Progenitor cell of endocrine pancreas (in vitro differentiated cells): Measurements from ENCODE around the gene CLK1. TPM values are rescaled to one million over a fixed set of nuclear protein-coding genes. Genes with fewer than 3 reads are reported as not detected.

Experiments
- DNase-seq: peaks from one replicate; pipeline ENCODE4 v3.0.0; 2021; ENCODE audit warnings: low spot score; ENCODE audit not compliant: unreplicated experiment
- H3K27ac Mint-ChIP-seq: 2 replicates; pipeline ENCODE4 v1.8.0; 2021; ENCODE audit warnings: mild to moderate bottlenecking, moderate library complexity, mixed read lengths
- H3K27me3 Mint-ChIP-seq: 2 replicates; pipeline ENCODE4 v1.8.0; 2021; ENCODE audit warnings: mixed read lengths
- H3K36me3 Mint-ChIP-seq: 2 replicates; pipeline ENCODE4 v1.8.0; 2022; ENCODE audit warnings: mixed read lengths; ENCODE audit not compliant: insufficient read depth
- H3K4me1 Mint-ChIP-seq: 2 replicates; pipeline ENCODE4 v1.8.0; 2021; ENCODE audit warnings: low read depth, mixed read lengths
- H3K4me3 Mint-ChIP-seq: 2 replicates; pipeline ENCODE4 v1.8.0; 2021; ENCODE audit warnings: low read depth, mild to moderate bottlenecking, moderate library complexity, mixed read lengths
- H3K9me3 Mint-ChIP-seq: 2 replicates; pipeline ENCODE4 v1.8.0; 2021; ENCODE audit warnings: low read depth, mixed read lengths
- CTCF ChIP-seq: fragments of 200-600 bp; sonication (generic); IDR thresholded peaks from one replicate; pipeline ENCODE4 v1.5.0; 2021; ENCODE audit warnings: antibody characterized with exemption, mild to moderate bottlenecking; ENCODE audit not compliant: unreplicated experiment
- total RNA-seq: library from RNA; stranded (reverse); gene quantifications from 2 replicates; pipeline ENCODE4 v1.2.1, GENCODE V29; 2021

The CLK1 gene
- total RNA-seq, 1 donor from 2014 or later: 128 TPM

GRCh38 chr2:200814276-200814815 is 50.1 kb downstream of the CLK1 start:
- no peak for TF ChIP-seq CTCF
- H3K4me1 Mint-ChIP-seq: peaks cover 22% of the 10 kb centered on the region
- H3K4me3 Mint-ChIP-seq: peak overlapping the region; percentile 22
- peak overlapping the region; percentile 56 for H3K27ac Mint-ChIP-seq
- no peaks in the 10 kb centered on the region for H3K27me3 Mint-ChIP-seq
- H3K9me3 Mint-ChIP-seq: no peaks in the 10 kb centered on the region
- H3K36me3 Mint-ChIP-seq: peaks cover 30% of the 10 kb centered on the region
- DNase-seq: no peak

GRCh38 chr2:200812122-200813022 is 52.1 kb downstream of the CLK1 start:
- H3K27me3 Mint-ChIP-seq: no peaks in the 10 kb centered on the region
- peak overlapping the region; percentile 98 for H3K4me3 Mint-ChIP-seq
- H3K36me3 Mint-ChIP-seq: peaks cover 20% of the 10 kb centered on the region
- H3K27ac Mint-ChIP-seq: peak overlapping the region; percentile 96
- H3K9me3 Mint-ChIP-seq: no peaks in the 10 kb centered on the region
- peak; percentile 82 for TF ChIP-seq CTCF
- H3K4me1 Mint-ChIP-seq: peaks cover 22% of the 10 kb centered on the region
- peak; percentile 74 for DNase-seq

- peaks cover 19% of the 10 kb centered on the region for H3K36me3 Mint-ChIP-seq
- no peaks in the 10 kb centered on the region for H3K9me3 Mint-ChIP-seq
- DNase-seq: peak; percentile 90
- H3K4me1 Mint-ChIP-seq: peaks cover 22% of the 10 kb centered on the region
- TF ChIP-seq CTCF: no peak
- no peaks in the 10 kb centered on the region for H3K27me3 Mint-ChIP-seq
- H3K27ac Mint-ChIP-seq: peak within 1 kb of the TSS; percentile 99
- peak within 1 kb of the TSS; percentile 98 for H3K4me3 Mint-ChIP-seq
Measured at GRCh38 chr2:200811333-200812121, 52.9 kb downstream of the CLK1 start, which contains the start of gene BZW1. Gene BZW1 (plus strand): TSS chr2:200811910. CDS start chr2:200813218, 1,308 bp downstream.

- Mint-ChIP-seq H3K4me1 (peaks cover 22% of the 10 kb centered on the region), H3K27me3 (no peaks in the 10 kb centered on the region), H3K36me3 (peaks cover 15% of the 10 kb centered on the region), H3K9me3 (no peaks in the 10 kb centered on the region), H3K4me3 (peak overlapping the region; percentile 98), H3K27ac (peak overlapping the region; percentile 99)
- no peak for TF ChIP-seq CTCF
- no peak for DNase-seq
Measured at GRCh38 chr2:200810998-200811332, 53.5 kb downstream of the CLK1 start.
